Choroid plexus epithelial cell (primary cell): Measurements from ENCODE around the gene SOX15.

Experiments used
- DNase-seq: peaks from one replicate; pipeline ENCODE4 v3.0.0-alpha.2; 2010; ENCODE audit warnings: low read depth
- H3K4me3 ChIP-seq: 2 replicates; pipeline ENCODE4 v1.5.1; 2011; ENCODE audit warnings: low read depth, mild to moderate bottlenecking, control low read depth, low read length, moderate library complexity
- TF ChIP-seq, protein P1 (sequence below): conservative IDR thresholded peaks from 2 replicates; pipeline ENCODE4 v1.5.1; 2011; ENCODE audit warnings: low read depth, mild to moderate bottlenecking, control low read depth, inconsistent platforms, low read length, moderate library complexity

The SOX15 gene

GRCh38 chr17:7589204-7589868 lies 558 bp downstream of the SOX15 start:
- peak; percentile 90 for DNase-seq
- H3K4me3 ChIP-seq = no peak overlapping the region
- TF ChIP-seq, protein P1, sequence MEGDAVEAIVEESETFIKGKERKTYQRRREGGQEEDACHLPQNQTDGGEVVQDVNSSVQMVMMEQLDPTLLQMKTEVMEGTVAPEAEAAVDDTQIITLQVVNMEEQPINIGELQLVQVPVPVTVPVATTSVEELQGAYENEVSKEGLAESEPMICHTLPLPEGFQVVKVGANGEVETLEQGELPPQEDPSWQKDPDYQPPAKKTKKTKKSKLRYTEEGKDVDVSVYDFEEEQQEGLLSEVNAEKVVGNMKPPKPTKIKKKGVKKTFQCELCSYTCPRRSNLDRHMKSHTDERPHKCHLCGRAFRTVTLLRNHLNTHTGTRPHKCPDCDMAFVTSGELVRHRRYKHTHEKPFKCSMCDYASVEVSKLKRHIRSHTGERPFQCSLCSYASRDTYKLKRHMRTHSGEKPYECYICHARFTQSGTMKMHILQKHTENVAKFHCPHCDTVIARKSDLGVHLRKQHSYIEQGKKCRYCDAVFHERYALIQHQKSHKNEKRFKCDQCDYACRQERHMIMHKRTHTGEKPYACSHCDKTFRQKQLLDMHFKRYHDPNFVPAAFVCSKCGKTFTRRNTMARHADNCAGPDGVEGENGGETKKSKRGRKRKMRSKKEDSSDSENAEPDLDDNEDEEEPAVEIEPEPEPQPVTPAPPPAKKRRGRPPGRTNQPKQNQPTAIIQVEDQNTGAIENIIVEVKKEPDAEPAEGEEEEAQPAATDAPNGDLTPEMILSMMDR = peak; percentile 87

GRCh38 chr17:7588553-7589203 lies 1.2 kb downstream of the SOX15 start:
- DNase-seq = no peak
- H3K4me3 ChIP-seq = no peak overlapping the region
- TF ChIP-seq, protein P1 = no peak

GRCh38 chr17:7587420-7588151 lies 2.3 kb downstream of the SOX15 start:
- DNase-seq = peak; percentile 94
- TF ChIP-seq, protein P1 = peak; percentile 29
- H3K4me3 ChIP-seq = no peak overlapping the region

GRCh38 chr17:7586673-7587419 lies 3.0 kb downstream of the SOX15 start:
- DNase-seq = no peak

GRCh38 chr17:7583253-7584109 lies 6.4 kb downstream of the SOX15 start, which contains the start of gene MPDU1:
Gene MPDU1, plus strand, starts transcription at chr17:7583852. Its CDS starts 11 bp downstream, at chr17:7583863.
- peak within 1 kb of the TSS; percentile 96 for H3K4me3 ChIP-seq
- TF ChIP-seq, protein P1 = no peak
- DNase-seq = peak; percentile 98

More at GRCh38 chr17:7586673-7587419, 3.0 kb downstream of the SOX15 start:
- no peak overlapping the region for H3K4me3 ChIP-seq
- TF ChIP-seq, protein P1 = peak; percentile 33
